ENCODE measurements around the gene WDR72. TPM values are rescaled to one million over a fixed set of nuclear protein-coding genes. Genes with fewer than 3 reads are reported as not detected.

WDR72 gene
- total RNA-seq, 2 donors from 2014 or later: 4.1 to 12.2 TPM

DNA sequence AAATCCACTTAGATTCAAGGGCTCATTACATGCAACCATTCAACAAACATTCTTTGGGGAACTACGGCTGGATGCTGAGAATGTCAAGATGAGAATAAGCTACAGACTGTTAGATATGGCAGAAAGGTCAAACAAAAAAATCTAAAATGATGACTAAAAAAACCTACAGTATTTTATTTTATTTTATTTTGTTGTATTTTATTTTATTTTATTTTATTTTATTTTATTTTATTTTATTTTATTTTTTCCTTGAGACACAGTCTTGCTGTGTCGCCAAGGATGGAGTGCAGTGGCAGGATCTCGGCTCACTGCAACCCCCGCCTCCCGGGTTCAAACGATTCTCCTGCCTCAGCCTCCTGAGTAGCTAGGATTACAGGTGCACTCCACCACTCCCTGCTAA is 46.2 kb downstream of the WDR72 start:
- no peak overlapping the region for H3K4me3 Mint-ChIP-seq
- H3K27me3 ChIP-seq (ENCODE audit: control insufficient read depth, insufficient read depth, low read length, poor library complexity, severe bottlenecking): no peaks in the 10 kb centered on the region
- H3K36me3 Mint-ChIP-seq (ENCODE audit: low read depth): no peaks in the 10 kb centered on the region

DNA sequence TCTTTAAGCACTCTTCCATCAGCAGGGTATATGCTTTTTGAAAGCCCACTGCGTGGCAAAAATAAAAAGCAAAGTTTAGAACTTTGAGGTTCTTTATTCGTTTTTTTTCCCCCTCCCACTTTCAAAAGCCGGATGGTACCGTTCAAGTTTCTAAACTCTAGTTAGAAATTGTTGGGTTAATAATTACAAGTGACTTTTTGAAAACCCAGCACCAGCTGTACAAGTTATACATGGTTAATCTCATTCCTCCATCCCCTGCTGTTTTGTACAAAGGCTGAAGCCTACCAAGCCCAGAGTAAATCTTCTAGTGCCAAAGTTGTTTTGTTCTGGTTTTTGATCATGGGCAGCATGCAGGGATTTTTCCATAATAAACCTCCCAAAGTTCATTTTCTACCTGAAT is 48.6 kb downstream of the WDR72 start:
- TF ChIP-seq, protein P1, sequence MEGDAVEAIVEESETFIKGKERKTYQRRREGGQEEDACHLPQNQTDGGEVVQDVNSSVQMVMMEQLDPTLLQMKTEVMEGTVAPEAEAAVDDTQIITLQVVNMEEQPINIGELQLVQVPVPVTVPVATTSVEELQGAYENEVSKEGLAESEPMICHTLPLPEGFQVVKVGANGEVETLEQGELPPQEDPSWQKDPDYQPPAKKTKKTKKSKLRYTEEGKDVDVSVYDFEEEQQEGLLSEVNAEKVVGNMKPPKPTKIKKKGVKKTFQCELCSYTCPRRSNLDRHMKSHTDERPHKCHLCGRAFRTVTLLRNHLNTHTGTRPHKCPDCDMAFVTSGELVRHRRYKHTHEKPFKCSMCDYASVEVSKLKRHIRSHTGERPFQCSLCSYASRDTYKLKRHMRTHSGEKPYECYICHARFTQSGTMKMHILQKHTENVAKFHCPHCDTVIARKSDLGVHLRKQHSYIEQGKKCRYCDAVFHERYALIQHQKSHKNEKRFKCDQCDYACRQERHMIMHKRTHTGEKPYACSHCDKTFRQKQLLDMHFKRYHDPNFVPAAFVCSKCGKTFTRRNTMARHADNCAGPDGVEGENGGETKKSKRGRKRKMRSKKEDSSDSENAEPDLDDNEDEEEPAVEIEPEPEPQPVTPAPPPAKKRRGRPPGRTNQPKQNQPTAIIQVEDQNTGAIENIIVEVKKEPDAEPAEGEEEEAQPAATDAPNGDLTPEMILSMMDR (conservative IDR thresholded peaks at IDR 0.05): no peak
- peak overlapping the region; percentile 24 for H3K27ac ChIP-seq (ENCODE audit: low read depth, low read length)
- Mint-ChIP-seq H3K36me3 (ENCODE audit: low read depth) (no peaks in the 10 kb centered on the region), H3K4me1 (peaks cover 4% of the 10 kb centered on the region), H3K9me3 (no peaks in the 10 kb centered on the region), H3K27ac (no peak overlapping the region), H3K27me3 (ENCODE audit: insufficient read depth) (no peaks in the 10 kb centered on the region), H3K4me3 (no peak overlapping the region)
- no peak overlapping the region for H3K9ac ChIP-seq (ENCODE audit: extremely low read depth, low read length, poor library complexity, severe bottlenecking)
- no peaks in the 10 kb centered on the region for H3K36me3 ChIP-seq (ENCODE audit: control insufficient read depth, insufficient read depth, low read length)
- no peaks in the 10 kb centered on the region for H3K9me3 ChIP-seq (ENCODE audit: control insufficient read depth, low read length)
- 83% methylated on average over 1 to 2 of the region's 4 CpGs for WGBS, 2 experiments (ENCODE audit: insufficient coverage in 1 of 2, insufficient read length in 1 of 2)
- no peaks in the 10 kb centered on the region for H3K4me1 ChIP-seq (ENCODE audit: control insufficient read depth, insufficient read depth, low read length)
- no peaks in the 10 kb centered on the region for H3K27me3 ChIP-seq (ENCODE audit: control insufficient read depth, insufficient read depth, low read length, poor library complexity, severe bottlenecking)
- DNase-seq: no peak
- H3K4me3 ChIP-seq (ENCODE audit: low read length): no peak overlapping the region

More for the DNA sequence above, 46.2 kb downstream of the WDR72 start:
- Histone ChIP-seq H3K4me3 (ENCODE audit: low read length) (no peak overlapping the region), H3K9me3 (ENCODE audit: control insufficient read depth, low read length) (no peaks in the 10 kb centered on the region), H3K4me1 (ENCODE audit: control insufficient read depth, insufficient read depth, low read length) (no peaks in the 10 kb centered on the region), H3K36me3 (ENCODE audit: control insufficient read depth, insufficient read depth, low read length) (no peaks in the 10 kb centered on the region), H3K9ac (ENCODE audit: extremely low read depth, low read length, poor library complexity, severe bottlenecking) (no peak overlapping the region), H3K27ac (ENCODE audit: low read depth, low read length) (no peak overlapping the region)
- H3K9me3 Mint-ChIP-seq: no peaks in the 10 kb centered on the region
- TF ChIP-seq, protein P1 (conservative IDR thresholded peaks at IDR 0.05): no peak
- H3K4me1 Mint-ChIP-seq: peaks cover 4% of the 10 kb centered on the region
- no peak for DNase-seq
- 84 to 93% methylated on average over 5 of the region's 6 CpGs for WGBS, 2 experiments (ENCODE audit: insufficient coverage in 1 of 2, insufficient read length in 1 of 2)
- H3K27ac Mint-ChIP-seq: no peak overlapping the region
- no peaks in the 10 kb centered on the region for H3K27me3 Mint-ChIP-seq (ENCODE audit: insufficient read depth)

DNA sequence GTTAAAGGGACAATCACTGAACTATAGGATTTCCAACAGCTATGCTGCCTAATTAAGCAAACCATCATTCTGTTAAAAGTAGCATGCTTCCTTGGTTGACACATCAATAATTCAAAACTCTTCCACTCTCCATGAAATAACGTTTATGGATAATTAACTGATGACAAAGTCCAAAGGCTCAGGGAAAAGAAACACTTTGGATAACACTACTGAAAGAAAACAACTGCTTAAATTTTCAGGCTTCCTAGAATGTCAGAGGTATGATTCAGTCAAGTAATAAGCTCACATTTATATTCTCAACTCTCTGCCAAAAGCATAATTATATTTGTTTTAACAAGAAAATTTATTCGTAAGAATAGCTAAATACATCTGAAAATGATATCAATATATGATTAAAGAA is 49.6 kb downstream of the WDR72 start:
- Mint-ChIP-seq H3K4me1 (peaks cover 4% of the 10 kb centered on the region), H3K4me3 (no peak overlapping the region), H3K9me3 (no peaks in the 10 kb centered on the region), H3K27me3 (ENCODE audit: insufficient read depth) (no peaks in the 10 kb centered on the region), H3K27ac (no peak overlapping the region), H3K36me3 (ENCODE audit: low read depth) (no peaks in the 10 kb centered on the region)
- no peaks in the 10 kb centered on the region for H3K4me1 ChIP-seq (ENCODE audit: control insufficient read depth, insufficient read depth, low read length)
- H3K4me3 ChIP-seq (ENCODE audit: low read length): no peak overlapping the region
- whole genome bisulfite sequencing, 2 experiments (ENCODE audit: insufficient coverage in 1 of 2, insufficient read length in 1 of 2): 95 to 100% methylated on average over 1 of the region's 2 CpGs
- DNase-seq: no peak
- H3K27me3 ChIP-seq (ENCODE audit: control insufficient read depth, insufficient read depth, low read length, poor library complexity, severe bottlenecking): no peaks in the 10 kb centered on the region
- H3K27ac ChIP-seq (ENCODE audit: low read depth, low read length): no peak overlapping the region
- TF ChIP-seq, protein P1 (conservative IDR thresholded peaks at IDR 0.05): no peak
- H3K9me3 ChIP-seq (ENCODE audit: control insufficient read depth, low read length): no peaks in the 10 kb centered on the region
- no peak overlapping the region for H3K9ac ChIP-seq (ENCODE audit: extremely low read depth, low read length, poor library complexity, severe bottlenecking)
- no peaks in the 10 kb centered on the region for H3K36me3 ChIP-seq (ENCODE audit: control insufficient read depth, insufficient read depth, low read length)

All from endodermal cell (in vitro differentiated cells).